ENCODE measurements around the gene DNAJC27.
A peak's percentile ranks its signal among the peaks of the same experiment; 100 is the strongest.
"Not testable (repeated sequence)": the region's sequence is repeated elsewhere in the genome, so short reads cannot be mapped to it uniquely, and the experiment has no call there.

The DNAJC27 gene

DNA sequence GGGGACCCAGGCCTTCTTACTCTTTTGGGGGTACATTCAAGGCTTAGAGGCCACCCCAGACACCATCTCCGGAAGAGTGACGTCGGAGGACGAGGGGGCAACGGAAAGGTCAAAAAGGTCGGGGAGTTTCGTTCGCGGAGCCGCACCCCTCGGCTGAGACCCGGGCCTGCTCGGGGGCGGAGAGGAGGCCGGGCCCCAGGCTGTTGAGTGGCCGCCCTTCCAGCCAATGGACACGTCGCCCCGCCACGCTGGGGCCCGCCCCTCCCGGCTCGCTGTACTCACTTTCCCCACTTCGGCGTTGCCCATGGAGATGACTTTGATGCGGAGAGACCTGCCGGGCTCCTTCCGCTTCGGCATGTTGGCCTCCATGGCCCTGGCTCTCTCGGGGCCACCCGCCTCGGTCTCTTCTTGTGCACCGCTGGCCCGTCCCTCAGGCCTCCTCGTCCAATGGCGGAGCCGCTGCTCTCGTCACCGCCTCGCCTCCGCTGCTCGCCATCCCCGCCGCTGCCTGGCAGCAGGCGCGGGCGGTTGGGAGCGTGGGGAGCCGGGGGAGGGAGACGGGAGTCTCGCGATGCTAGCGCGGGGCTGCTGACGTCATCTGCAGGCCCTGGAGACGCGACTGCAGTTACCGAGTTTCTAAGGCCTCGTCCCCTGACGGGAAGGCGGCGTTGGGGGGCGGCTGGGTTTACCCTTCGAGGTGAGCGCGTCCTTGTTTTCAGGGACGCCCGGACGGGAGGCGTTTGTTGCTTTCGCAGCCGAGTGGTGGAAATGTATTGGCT is at the start of gene DNAJC27:
TSS of gene DNAJC27 (minus strand) at position 420 of the 779 bp plus-strand sequence. CDS start at position 369, 51 bp downstream.
- DNase-seq = peak; percentile 98

DNA sequence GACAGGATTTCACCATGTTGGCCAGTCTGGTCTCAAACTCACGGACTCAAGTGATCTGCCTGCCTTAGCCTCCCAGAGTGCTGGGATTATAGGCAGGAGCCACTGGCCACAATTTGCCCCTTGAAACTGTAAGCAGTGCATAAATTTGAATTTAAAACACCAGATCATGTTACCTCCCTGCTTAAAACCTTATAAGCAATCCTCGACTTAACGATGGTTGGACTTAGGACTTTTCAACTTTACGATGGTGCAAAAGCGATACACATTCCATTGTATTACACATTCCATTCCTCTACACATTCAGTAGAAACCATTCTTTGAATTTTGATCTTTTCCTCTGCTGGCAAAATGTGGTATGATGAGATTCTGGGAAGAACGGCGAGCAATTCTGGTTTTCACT is 46.9 kb upstream of the DNAJC27 start:
- no peak for DNase-seq

DNA sequence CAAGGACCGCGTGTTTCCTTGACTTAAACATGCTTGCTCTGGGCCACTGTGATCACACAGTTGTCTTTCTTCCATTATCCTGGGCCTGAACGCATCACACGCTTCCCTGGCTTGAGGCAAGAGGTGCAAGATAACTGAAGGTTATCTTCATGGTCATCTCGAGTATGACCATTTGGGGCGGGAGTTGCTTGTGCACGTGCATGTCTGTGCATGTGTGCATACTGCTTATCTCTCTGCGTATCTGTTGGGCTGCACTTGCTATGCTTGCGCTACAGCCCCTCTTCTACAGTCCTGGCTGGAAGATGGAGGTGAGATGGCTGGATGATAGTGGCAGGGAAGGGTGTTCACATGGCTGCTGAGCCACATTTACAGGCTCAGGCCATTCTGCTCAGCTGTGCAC is 42.9 kb upstream of the DNAJC27 start:
- DNase-seq = no peak

DNA sequence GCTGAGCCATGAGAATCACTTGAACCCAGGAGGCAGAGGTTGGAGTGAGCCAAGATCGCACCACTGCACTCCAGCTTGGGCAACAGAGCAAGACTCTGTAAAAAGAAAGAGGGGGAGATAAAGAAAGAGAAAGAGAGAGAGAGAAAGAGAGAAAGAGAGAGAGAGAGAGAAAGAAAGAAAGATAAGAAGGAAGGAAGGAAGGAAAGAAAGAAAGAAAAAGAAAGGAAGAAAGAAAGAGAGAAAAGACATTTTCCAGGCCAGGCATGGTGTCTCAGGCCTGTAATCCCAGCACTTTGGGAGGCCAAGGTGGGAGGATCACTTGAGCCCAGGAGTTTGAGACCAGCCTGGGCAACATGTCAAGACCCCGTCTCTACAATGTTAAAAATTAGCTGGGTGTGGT is 39.6 kb upstream of the DNAJC27 start:
- not testable (repeated sequence) for DNase-seq

DNA sequence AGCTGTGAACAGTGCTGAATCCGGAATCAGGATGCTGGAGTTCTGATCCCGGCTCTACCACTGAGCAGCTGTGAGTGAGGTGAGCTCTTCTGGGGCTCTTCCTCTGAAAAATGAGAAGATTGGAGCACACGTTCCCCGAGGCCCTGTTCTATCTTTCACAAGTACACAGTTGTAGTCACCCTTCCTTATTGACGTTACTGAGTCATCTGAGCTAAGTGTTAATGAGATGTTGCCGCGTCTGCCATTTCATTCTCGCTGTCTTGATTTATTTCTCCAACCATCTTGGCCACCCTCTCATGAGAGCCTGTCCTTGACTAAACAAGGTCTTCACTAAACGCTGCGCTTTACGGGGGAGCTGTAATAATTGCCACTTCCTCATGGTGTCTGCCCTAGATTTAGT is 38.2 kb upstream of the DNAJC27 start:
- DNase-seq = no peak

DNA sequence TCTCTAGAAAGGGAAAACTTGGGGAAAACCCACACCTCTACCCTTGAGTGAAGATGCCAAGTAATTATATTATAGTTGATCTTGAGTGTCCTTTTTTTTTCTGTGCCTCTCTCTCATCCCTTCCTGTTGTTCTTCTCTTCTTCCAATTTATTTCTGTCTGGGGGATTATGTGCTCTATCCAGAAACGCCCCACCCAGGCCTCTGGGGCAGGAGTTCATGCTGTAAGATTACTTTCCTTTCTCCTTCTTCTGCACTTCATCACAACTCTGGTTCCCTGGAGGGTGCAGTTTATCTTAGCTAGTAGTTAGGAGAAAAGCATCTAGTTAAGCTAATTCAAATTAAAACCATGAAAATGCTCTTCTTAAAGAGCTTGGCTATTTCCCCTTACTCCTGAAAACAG is 30.3 kb upstream of the DNAJC27 start:
- no peak for DNase-seq

DNA sequence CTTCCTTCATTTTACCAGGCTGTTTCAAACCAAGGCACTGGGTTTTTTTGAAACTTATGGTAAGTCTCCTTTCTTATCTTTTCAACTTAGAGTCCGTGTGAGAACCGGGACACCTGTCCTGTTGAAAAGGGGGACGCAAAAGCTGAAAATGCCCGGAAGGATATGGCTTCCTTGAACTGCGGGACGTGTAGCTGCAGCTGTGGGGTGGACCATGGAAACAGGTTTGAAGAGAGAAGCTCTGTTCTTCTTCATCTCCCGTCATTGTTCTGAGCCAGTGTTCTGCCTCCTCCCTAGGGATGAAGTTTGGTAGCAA is 29.5 kb upstream of the DNAJC27 start:
- no peak for DNase-seq

DNA sequence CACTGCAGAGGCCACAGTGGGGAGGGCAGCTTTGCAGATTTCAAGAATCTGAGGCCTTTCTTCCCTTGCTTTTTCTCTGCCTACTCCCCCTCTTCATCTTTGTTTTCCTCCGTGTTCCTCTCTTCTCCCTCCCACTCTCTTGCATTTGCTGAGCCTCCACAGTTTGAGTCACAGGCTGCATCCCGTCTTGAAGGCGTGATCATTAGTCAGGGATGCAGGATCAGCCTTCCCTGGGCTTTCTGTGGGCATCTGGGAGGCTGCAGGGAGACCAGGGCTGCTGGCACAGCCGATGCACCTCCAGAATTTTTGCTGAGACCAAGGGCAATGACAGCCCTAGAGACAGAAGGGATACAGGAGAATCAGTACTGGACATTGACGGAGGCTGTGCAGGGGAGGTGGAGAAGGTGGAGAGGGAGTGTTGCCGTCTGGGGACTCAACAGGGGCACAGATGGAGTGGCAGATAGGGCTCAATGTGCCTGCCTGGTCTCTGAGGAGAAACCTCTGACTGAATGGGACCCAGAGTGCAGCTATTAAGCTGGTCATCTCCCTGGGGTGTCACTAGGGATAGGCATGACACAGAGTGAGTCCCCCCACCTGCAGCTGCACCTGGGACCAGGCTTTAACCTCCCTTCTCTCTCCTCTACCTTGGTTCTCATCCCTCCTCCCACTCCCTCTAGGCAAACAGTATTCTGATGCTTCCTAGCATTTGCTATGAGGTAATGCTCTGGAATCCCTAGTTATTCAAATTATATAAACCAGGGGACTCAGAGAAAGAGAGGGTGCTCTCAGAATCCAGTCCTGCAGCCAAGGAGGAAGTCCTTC is 29.0 kb upstream of the DNAJC27 start:
- no peak for DNase-seq

DNA sequence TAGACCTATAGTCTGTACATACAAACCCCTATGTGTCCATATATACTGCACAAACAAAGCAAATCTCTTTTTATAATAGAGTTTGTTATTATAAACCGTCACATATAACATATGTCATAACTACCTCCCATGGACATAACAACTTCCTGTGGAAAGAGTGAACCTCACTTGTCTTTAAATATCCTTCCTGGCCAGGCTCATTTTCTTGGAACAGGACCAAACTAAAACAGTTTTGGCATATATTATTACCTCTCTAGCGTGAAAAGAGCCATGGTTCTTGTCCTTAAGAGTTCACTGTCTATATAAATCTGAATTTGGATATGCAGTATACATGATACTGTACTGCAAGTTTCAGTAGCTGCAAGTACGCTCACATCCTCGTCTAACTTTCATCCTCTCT is 28.3 kb upstream of the DNAJC27 start:
- no peak for DNase-seq

DNA sequence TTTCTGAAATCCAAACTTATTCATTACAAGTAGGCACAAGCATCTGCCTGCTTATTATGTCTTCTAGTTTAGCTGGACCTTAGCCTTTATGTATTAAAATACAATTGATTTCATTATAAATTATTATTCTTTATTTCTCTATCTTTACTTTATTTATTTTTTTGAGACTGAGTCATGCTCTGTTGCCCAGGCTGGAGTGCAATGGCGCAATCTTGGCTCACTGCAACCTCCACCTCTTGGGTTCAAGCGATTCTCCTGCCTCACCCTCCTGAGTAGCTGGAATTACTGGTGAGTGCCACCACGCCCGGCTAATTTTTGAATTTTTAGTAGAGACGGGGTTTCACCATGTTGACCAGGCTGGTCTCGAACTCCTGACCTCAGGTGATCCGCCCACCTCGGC is 27.3 kb upstream of the DNAJC27 start:
- DNase-seq = not testable (repeated sequence)

DNA sequence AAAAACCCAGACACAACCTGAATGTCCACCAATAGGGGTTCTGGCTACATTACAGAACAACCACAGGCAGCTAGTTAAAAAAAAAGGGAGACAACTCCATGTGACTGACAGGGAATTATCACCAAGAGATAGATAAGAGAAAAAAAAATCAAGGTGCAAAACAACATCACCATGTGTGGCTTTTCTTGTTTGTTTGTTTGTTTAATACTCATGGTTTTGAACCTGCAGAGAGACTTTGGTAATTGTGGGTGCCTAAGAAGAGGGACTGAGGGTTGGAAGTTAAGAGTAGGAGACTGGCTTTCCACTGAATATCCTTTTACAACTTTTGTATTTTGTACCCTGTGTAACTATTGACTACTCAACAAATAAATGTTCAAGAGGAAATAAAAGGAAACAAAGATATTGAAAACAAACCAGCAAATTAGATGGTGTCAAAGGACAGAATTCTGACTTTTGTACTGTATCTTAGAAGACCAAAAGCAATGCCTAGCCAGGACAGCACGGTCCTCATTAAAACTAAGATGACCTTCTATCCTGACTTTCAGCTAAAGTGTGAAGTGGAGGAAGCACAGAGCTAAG is 22.5 kb upstream of the DNAJC27 start:
- no peak for DNase-seq

DNA sequence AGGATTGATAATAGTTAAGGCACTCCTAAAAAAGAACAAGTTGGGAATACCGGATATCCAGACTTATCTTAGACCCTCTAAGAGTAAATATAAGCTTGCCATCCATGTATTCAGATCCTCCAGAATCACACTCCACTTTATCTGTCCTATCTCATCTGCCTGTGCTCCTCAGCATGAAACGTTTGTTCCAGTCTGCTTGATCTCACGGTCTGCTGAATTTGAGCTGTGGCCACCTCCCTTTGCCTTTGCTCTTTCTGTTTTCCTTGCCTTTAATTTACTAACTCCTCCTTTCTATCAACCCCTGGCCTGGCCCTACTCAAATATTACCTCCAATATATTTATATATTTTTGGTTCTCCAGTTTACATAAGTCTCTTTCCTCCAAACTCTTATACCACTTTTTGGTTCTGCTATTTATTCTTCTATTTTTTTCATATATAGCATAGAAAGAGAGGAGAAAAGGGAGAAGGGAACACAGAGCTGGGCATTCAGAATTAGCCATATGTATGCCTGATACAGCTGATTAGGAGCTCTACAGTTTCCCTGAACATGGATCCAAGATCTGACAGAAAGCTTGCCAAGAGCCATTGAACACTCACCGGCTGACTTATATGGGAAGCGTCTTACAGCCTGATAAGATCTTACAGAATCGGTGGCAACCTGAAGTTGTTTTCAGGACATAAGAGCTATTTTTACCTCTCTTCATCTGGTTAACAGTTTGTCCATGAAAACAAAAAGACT is 21.8 kb upstream of the DNAJC27 start:
- DNase-seq = no peak

DNA sequence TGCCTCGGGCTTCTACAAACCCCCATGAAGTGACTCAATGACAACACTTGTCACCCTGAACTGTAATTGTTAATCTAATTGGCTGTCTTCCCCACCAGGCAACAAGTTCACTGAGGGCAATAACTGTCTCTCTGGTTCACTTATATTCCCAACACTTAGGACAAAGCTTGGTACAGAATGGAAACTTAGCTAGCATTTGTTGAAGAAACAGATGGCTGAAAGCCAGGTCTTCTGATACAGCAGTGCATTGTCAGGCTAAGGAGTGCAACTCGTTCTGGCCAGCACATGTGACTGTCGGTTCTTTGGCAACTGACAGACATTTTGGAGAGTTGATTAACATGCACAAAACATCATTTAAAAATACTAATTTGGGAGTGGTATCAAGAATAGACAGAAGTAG is 14.6 kb upstream of the DNAJC27 start:
- DNase-seq = no peak

DNA sequence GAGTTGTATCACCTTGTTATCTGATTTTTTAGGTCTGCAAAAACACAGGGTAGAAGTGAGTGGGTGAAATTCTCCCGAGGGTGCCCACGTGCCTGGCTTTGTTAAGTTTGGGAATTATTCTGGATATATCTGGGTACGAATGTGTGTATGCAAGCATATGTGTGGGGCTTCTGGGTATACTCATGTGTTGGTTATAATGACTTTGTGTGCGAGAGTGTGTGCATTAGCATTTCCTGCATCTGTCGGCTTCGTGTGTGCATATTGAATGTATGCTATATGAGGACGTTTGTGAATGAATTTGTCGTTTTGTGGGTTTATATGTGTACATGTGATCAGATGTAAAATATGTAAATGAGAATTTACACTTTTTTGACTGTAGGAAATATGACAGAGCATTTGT is 13.8 kb upstream of the DNAJC27 start:
- DNase-seq = no peak

DNA sequence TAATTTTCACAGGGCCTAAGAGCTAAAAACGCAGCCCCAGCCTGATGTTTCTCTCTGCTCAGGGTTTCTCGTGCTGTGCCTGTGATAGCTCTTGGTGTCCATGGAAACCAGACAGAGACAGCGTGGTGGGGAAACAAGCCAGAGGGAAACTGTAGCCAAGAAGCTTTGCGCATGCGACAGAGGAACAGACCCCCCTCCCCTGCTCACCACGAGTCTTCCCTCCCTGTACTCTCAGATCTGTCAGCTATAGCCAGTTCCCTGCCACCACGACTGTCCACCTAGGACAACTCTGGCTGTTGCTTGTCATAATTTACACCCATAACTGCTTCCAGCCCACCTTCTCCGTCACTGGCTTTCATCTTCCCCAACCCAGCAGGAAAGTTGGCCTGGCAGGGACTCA is 13.2 kb upstream of the DNAJC27 start:
- no peak for DNase-seq

DNA sequence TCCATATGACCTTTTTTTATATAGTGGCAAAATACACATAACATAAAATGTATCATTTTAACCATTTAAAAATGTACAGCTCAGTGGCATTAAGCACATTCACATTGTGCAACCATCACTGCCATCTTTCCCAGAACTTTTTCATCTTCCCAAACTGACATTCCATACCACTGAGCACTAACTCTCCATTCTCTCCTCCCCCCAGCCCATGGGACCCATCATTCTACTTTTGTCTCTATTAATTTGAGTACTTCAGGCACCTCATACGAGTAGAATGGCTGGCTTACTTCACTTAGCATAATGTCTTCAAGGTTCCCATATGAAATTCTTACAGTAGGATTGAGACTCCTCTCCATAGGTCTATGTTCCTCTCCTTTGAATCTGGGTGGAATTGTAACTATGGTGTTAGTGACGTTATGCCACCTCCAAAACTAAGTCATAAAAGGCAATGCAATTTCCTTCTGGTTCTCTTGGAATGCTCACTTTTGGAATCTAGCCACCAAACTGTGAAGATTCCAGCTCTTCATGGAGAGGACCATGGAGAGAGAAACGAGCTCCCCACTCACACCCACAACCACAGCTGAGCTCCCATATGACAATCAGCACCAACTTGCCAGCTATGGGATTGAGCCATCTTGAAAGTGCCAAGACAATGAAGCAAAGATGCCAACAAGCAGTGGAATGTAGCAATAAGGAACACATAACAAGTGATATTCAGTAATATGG is 9.8 kb upstream of the DNAJC27 start:
- no peak for DNase-seq

DNA sequence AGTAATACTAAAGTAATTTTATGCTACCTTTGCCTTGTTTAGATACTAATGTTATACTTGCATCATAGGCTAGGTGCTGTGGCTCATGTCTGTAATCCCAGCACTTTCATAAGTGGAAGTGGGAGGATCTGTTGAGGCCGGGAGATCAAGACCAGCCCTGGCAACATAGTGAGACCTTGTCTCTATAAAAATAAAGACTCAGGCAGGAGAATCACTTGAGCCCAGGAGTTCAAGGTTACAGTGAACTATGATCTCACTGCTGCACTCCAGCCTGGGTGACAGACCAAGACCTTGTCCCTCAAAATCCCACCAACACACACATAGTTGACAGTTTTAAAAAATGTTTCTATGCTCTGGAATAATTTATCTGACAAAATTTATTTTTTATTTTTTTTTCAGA is 6.9 kb upstream of the DNAJC27 start:
- DNase-seq = no peak

DNA sequence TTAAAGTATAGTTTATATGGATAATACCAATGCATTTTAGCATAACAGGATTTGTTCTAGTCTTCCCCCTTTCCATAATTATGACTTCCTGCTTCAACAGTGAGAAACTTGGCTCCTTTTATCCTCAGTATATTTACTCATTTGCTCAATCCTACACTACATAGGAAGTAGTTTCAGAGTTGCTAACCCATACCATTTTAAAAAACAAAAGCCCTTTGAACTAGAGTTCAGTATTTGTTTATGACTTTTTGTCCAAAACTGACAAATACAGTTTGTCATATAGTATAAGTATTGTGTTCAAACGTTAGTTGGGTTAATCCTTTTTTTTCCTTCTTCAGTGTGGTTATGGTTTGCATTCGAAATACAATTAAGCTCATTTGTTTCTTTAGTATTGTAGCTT is 5.9 kb upstream of the DNAJC27 start:
- DNase-seq = no peak

DNA sequence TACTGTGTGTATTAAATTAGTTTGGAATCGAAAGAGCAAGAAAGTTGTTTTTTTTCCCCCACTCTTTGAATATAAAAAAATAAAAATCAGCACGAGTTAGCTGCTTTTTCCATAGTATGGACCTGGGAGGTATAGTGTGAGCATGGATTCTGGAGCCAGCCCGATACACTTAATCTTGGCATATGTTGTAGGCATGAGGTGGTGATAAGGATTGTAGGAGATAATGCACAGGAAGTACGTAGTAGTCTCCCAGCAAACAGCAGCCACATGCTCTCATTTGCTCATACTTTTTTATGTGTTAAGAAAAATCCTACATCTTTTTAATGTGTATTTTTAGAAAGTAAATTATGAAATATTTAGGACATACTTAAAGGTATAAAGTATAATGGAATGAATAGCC is 2.1 kb upstream of the DNAJC27 start:
- no peak for DNase-seq

DNA sequence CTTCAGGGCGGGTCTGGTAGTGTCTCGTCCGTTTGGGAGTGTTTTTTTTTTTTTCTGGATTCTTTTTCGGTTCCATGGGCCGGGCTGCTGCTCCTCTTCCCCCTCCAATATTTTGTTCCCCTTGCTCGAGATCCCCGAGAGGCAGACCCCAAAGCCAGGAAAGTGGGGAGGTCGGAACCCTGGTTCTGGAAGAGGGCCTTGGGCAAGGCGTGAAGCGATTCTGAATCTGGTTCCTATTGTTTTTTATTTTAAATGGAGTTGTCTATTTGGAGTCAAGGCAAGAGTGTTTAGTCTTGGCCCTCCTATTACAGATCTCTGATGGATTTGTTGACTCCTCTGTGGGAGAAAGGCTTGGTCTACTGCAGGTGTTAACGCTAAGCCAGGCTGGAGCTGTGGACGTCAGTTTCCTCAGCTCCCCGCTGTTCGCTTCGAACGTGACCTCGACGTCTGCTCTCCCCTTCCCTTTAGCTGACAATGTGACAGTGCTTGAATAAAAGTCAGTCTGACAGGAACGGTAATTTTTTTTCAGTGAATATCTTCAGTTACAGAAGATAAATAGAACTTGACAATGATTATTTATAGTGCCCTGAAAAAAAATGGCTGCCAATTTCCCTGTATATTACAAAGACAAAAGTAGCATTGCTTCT is 683 bp upstream of the DNAJC27 start:
- DNase-seq = peak; percentile 48

DNA sequence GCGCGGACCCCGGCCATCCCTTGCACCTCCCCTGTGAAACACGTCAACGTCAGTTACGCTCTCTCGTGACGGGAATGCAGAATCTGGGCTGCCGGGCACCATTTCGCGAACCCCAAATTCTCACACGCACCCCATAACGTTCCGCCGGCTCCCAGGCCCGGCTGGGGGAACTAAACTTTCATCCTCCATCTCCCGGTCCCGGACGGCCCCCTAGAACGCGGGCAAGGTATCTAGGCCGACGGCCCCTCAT is 544 bp downstream of the DNAJC27 start:
- DNase-seq = peak; percentile 48

DNA sequence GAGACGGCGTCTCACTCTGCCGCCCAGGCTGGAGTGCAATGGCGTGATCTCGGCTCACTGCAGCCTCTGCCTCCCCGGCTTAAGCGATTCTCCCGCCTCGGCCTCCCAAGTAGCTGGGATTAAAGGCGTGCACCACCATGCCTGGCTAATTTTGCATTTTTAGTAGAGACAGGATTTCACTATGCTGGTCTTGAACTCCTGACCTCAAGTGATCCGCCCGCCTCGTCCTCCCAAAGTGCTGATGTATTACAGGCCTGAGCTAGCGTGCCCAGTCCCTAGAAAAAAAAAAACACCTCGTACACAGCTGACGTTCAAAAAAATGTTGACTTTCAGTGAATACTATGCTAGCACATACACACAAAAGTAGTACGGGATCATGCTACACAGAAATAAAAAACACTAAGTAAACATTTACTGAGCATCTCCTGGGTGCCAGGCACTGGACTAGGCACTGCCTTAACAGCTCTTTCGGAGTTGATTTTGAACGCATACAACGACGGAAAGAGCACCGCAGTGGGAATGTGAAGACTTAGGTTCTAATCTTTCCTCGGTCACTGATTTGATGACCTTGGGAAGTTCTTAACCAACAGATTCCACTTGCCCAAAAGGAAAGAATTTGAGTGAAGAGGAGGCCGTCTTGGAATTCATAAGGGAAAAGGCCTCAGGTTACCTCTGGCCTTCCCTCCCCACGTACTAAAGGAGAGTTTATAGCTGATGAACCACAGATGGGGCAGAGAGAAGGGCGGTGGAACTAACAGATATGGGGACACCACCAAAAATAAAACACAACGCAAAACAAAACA is 1.1 kb downstream of the DNAJC27 start:
- no peak for DNase-seq
